MM.1S (cell line): ENCODE measurements around the gene GOSR2.

Experiments used
- DNase-seq: peaks from one replicate; pipeline ENCODE4 v3.0.0-alpha.2; 2015
- H2AFZ ChIP-seq: fragments of 300-600 bp; sonication (generic); 2 replicates; pipeline ENCODE4 v1.6.0; 2016; ENCODE audit warnings: antibody characterized with exemption, low read length
- H3F3A ChIP-seq: fragments of 300-600 bp; sonication (generic); 2 replicates; pipeline ENCODE4 v1.6.1; 2016; ENCODE audit warnings: mild to moderate bottlenecking, antibody characterized with exemption, low read length, moderate library complexity, mixed read lengths; ENCODE audit not compliant: insufficient read depth
- H3K27ac ChIP-seq: fragments of 300-600 bp; sonication (generic); 2 replicates; pipeline ENCODE4 v1.5.1; 2016; ENCODE audit warnings: mild to moderate bottlenecking, low read length
- H3K27me3 ChIP-seq: fragments of 300-600 bp; sonication (generic); replicated peaks from 2 replicates; pipeline ENCODE4 v1.6.0; 2016; ENCODE audit warnings: low read length; ENCODE audit not compliant: insufficient read depth
- H3K36me3 ChIP-seq: fragments of 300-600 bp; sonication (generic); replicated peaks from 2 replicates; pipeline ENCODE4 v1.6.1; 2016; ENCODE audit warnings: mild to moderate bottlenecking, low read length, mixed read lengths; ENCODE audit not compliant: insufficient read depth
- H3K4me1 ChIP-seq: fragments of 300-600 bp; sonication (generic); 2 replicates; pipeline ENCODE4 v1.6.1; 2016; ENCODE audit warnings: low read length, mixed read lengths
- H3K4me2 ChIP-seq: fragments of 300-600 bp; sonication (generic); 2 replicates; pipeline ENCODE4 v1.6.0; 2016; ENCODE audit warnings: low read depth, low read length
- H3K4me3 ChIP-seq: fragments of 300-600 bp; sonication (generic); 2 replicates; pipeline ENCODE4 v1.5.1; 2016; ENCODE audit warnings: low read length, mixed read lengths
- H3K79me2 ChIP-seq: fragments of 300-600 bp; sonication (generic); 2 replicates; pipeline ENCODE4 v1.6.1; 2016; ENCODE audit warnings: mixed run types, low read length, mixed read lengths
- H3K9ac ChIP-seq: fragments of 300-600 bp; sonication (generic); 2 replicates; pipeline ENCODE4 v1.6.1; 2016; ENCODE audit warnings: low read length, mixed read lengths
- H3K9me2 ChIP-seq: fragments of 300-600 bp; sonication (generic); replicated peaks from 2 replicates; pipeline ENCODE4 v1.6.1; 2016; ENCODE audit warnings: mild to moderate bottlenecking, low read length, mixed read lengths; ENCODE audit not compliant: insufficient read depth
- H3K9me3 ChIP-seq: fragments of 300-600 bp; sonication (generic); replicated peaks from 2 replicates; pipeline ENCODE4 v1.6.1; 2016; ENCODE audit warnings: mild to moderate bottlenecking, low read length, mixed read lengths; ENCODE audit not compliant: insufficient read depth
- H4K20me1 ChIP-seq: fragments of 300-600 bp; sonication (generic); 2 replicates; pipeline ENCODE4 v1.6.1; 2016; ENCODE audit warnings: mild to moderate bottlenecking, low read length, moderate library complexity, mixed read lengths; ENCODE audit not compliant: insufficient read depth
- EZH2 ChIP-seq: fragments of 300-600 bp; sonication (generic); optimal IDR thresholded peaks from 2 replicates; pipeline ENCODE3; 2017; ENCODE audit warnings: low read depth, mild to moderate bottlenecking, antibody characterized with exemption, low read length, mixed read lengths
- EZH2phosphoT487 ChIP-seq: fragments of 300-600 bp; sonication (generic); IDR thresholded peaks from 2 replicates; pipeline ENCODE4 v1.6.1; 2018; ENCODE audit warnings: antibody characterized with exemption, low read length
- TF ChIP-seq, protein P1 (sequence below): fragments of 300-600 bp; sonication (generic); IDR thresholded peaks from 2 replicates; pipeline ENCODE4 v1.5.1; 2016; ENCODE audit warnings: antibody characterized with exemption, low read length, mixed read lengths

The GOSR2 gene

DNA sequence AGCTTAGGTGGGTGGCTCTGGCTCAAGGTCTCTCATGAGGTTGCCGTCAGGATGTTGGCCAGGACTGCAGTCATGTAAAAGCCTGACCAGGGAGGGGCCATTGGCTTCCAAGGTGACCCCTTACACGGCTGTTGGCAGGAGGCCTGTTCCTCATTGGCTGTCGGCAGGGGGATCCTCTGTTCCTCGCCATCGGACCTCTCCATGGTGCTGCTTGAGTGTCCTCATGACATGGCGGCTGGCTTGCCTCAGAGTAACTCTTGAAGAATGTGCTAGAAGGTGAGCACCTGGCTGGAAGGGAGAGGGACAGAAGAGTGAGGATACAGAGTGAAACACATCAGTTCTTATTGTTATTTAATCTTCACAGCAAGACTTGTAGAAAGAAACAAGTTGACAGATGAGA, 60.8 kb downstream of the GOSR2 start:
- TF ChIP-seq EZH2 (no peak), EZH2phosphoT487 (no peak)
- TF ChIP-seq, protein P1, sequence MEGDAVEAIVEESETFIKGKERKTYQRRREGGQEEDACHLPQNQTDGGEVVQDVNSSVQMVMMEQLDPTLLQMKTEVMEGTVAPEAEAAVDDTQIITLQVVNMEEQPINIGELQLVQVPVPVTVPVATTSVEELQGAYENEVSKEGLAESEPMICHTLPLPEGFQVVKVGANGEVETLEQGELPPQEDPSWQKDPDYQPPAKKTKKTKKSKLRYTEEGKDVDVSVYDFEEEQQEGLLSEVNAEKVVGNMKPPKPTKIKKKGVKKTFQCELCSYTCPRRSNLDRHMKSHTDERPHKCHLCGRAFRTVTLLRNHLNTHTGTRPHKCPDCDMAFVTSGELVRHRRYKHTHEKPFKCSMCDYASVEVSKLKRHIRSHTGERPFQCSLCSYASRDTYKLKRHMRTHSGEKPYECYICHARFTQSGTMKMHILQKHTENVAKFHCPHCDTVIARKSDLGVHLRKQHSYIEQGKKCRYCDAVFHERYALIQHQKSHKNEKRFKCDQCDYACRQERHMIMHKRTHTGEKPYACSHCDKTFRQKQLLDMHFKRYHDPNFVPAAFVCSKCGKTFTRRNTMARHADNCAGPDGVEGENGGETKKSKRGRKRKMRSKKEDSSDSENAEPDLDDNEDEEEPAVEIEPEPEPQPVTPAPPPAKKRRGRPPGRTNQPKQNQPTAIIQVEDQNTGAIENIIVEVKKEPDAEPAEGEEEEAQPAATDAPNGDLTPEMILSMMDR, result no peak
- no peaks in the 10 kb centered on the region for H3K36me3 ChIP-seq
- no peak for DNase-seq
- no peak overlapping the region for H3K4me3 ChIP-seq
- H3K4me1 ChIP-seq, result no peaks in the 10 kb centered on the region
- H3K79me2 ChIP-seq, result no peaks in the 10 kb centered on the region
- H3K27me3 ChIP-seq, result peaks cover 10% of the 10 kb centered on the region
- H3K4me2 ChIP-seq, result no peak overlapping the region
- H3K27ac ChIP-seq, result no peak overlapping the region
- H3F3A ChIP-seq, result no peaks in the 10 kb centered on the region
- H2AFZ ChIP-seq, result no peak overlapping the region
- H4K20me1 ChIP-seq, result no peaks in the 10 kb centered on the region
- H3K9me2 ChIP-seq, result no peaks in the 10 kb centered on the region
- no peak overlapping the region for H3K9ac ChIP-seq
- no peaks in the 10 kb centered on the region for H3K9me3 ChIP-seq

DNA sequence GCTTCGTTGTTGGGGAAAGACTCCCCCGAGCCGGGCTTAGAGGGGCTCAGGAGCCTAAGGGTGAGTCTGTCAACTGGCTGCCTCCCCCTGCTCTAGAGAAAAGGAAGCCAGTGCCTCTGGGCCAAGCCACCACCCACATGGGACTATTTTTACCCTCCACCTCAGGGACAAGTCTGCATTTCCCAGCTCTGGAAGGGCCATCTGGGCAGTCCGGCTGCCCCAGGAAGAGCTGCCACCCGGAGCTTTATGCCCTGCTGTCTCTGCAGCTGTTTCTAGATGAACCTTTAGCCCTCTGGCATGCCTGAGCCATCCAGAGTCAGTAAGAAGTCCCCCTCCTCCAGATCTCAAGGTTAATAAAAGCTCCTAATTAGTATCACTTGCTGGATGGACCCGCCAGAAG, 61.4 kb downstream of the GOSR2 start:
- H3K27ac ChIP-seq, result no peak overlapping the region
- no peaks in the 10 kb centered on the region for H4K20me1 ChIP-seq

DNA sequence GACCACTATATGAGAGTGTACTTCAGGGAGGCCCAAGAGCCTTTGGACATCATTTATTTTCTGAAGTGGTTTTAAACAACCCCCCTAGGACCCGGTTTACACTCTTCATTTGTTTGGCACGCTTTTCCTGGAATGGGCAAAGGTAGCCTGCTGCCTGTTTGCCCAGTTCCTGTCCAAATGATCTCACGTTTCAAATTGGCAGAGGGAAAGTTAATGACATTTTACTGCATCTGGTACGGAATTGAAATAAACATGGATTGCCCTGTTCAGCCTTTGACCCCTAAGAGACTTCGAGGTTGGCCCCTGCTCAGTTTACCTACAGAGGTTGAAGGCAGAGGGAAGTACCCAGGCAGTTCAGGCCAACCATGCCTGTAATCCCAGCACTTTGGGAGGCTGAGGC, 61.9 kb downstream of the GOSR2 start:
- H3K27me3 ChIP-seq, result no peaks in the 10 kb centered on the region
- H3F3A ChIP-seq, result no peaks in the 10 kb centered on the region
- DNase-seq, result no peak
- no peaks in the 10 kb centered on the region for H3K4me1 ChIP-seq
- H3K4me2 ChIP-seq, result no peak overlapping the region
- H3K79me2 ChIP-seq, result no peaks in the 10 kb centered on the region
- no peaks in the 10 kb centered on the region for H3K36me3 ChIP-seq
- H2AFZ ChIP-seq, result no peak overlapping the region
- no peaks in the 10 kb centered on the region for H3K9me2 ChIP-seq
- H3K27ac ChIP-seq, result no peak overlapping the region
- TF ChIP-seq, protein P1, result no peak
- no peak for TF ChIP-seq EZH2phosphoT487
- TF ChIP-seq EZH2, result no peak
- H3K9ac ChIP-seq, result no peak overlapping the region
- no peaks in the 10 kb centered on the region for H4K20me1 ChIP-seq
- H3K4me3 ChIP-seq, result no peak overlapping the region
- H3K9me3 ChIP-seq, result no peaks in the 10 kb centered on the region

More for the DNA sequence above, 61.4 kb downstream of the GOSR2 start:
- no peaks in the 10 kb centered on the region for H3K9me2 ChIP-seq
- no peak for DNase-seq
- no peak overlapping the region for H3K4me2 ChIP-seq
- no peak for TF ChIP-seq EZH2
- no peak for TF ChIP-seq EZH2phosphoT487
- TF ChIP-seq, protein P1, result no peak
- H3K9ac ChIP-seq, result no peak overlapping the region
- H3K4me3 ChIP-seq, result no peak overlapping the region
- no peak overlapping the region for H2AFZ ChIP-seq
- no peaks in the 10 kb centered on the region for H3K36me3 ChIP-seq
- H3K9me3 ChIP-seq, result no peaks in the 10 kb centered on the region
- no peaks in the 10 kb centered on the region for H3K79me2 ChIP-seq
- peaks cover 4% of the 10 kb centered on the region for H3K27me3 ChIP-seq
- H3F3A ChIP-seq, result no peaks in the 10 kb centered on the region
- H3K4me1 ChIP-seq, result no peaks in the 10 kb centered on the region
